Prostate gland (tissue), 2 donors: ENCODE measurements around the gene ISG15. TPM values are rescaled to one million over a fixed set of nuclear protein-coding genes. Genes with fewer than 3 reads are reported as not detected.

Experiments used
- DNase-seq: peaks from one replicate; pipeline ENCODE4 v3.0.0-alpha.2; 2019; ENCODE audit warnings: low spot score
- H3K27ac ChIP-seq, 2 donors: fragments of 200-600 bp; sonication (generic); 2 replicates each; pipeline ENCODE4 v1.5.1; 2017 to 2019
- H3K27me3 ChIP-seq: fragments of 200-600 bp; sonication (generic); replicated peaks from 2 replicates; pipeline ENCODE4 v1.5.1; 2019; ENCODE audit not compliant: insufficient read depth
- H3K36me3 ChIP-seq, 2 donors: fragments of 200-600 bp; sonication (generic); 1 replicate in 1 of 2; 2 replicates in 1 of 2; pipeline versions ENCODE4 v1.5.1 to v1.8.1; 2017 to 2019
- H3K4me1 ChIP-seq: fragments of 200-600 bp; sonication (generic); replicated peaks from 2 replicates; pipeline ENCODE4 v1.5.1; 2019
- H3K4me3 ChIP-seq, 2 donors: fragments of 200-600 bp; sonication (generic); 2 replicates each; pipeline ENCODE4 v1.5.1; 2017 to 2019
- H3K9me3 ChIP-seq: fragments of 200-600 bp; sonication (generic); 2 replicates; pipeline ENCODE4 v1.5.1; 2017
- POLR2A ChIP-seq: fragments of 450-650 bp; IDR thresholded peaks from one replicate; pipeline ENCODE4 v1.6.1; 2016; ENCODE audit warnings: antibody characterized with exemption, mild to moderate bottlenecking
- POLR2AphosphoS5 ChIP-seq: sonication (generic); formaldehyde crosslinking; IDR thresholded peaks from one replicate; pipeline ENCODE4 v1.6.1; 2017; ENCODE audit warnings: antibody characterized with exemption
- WGBS: methylation state at CpG from one replicate; pipeline ENCODE4 v1.1.5; 2018; 5-methylcytosine and 5-hydroxymethylcytosine counted together
- intact Hi-C: fragments of 100-400 bp; cut with DNase I; formaldehyde crosslinking; loops from one replicate; pipeline ENCODE4 v1.14.2; 2022
- total RNA-seq, 2 donors: library from RNA; depleted of rRNA; stranded (reverse); fragments of >200 nt; gene quantifications; one replicate each; pipeline ENCODE4 v1.1.0, GENCODE V29; 2016
- TF ChIP-seq, protein P1 (sequence below), 4 experiments: fragments of 200-600 bp in 2 of 4; fragments of 450-650 bp in 2 of 4; sonication (generic) in 2 of 4; IDR thresholded peaks; 1 replicate in 3 of 4; 2 replicates in 1 of 4; pipeline ENCODE4 v1.5.1; 2016 to 2019; ENCODE audit warnings: antibody characterized with exemption in 4 of 4, mild to moderate bottlenecking in 2 of 4, moderate library complexity in 2 of 4

Gene ISG15
- total RNA-seq, 2 donors from 2014 or later, result 22.3 to 27.2 TPM

DNA sequence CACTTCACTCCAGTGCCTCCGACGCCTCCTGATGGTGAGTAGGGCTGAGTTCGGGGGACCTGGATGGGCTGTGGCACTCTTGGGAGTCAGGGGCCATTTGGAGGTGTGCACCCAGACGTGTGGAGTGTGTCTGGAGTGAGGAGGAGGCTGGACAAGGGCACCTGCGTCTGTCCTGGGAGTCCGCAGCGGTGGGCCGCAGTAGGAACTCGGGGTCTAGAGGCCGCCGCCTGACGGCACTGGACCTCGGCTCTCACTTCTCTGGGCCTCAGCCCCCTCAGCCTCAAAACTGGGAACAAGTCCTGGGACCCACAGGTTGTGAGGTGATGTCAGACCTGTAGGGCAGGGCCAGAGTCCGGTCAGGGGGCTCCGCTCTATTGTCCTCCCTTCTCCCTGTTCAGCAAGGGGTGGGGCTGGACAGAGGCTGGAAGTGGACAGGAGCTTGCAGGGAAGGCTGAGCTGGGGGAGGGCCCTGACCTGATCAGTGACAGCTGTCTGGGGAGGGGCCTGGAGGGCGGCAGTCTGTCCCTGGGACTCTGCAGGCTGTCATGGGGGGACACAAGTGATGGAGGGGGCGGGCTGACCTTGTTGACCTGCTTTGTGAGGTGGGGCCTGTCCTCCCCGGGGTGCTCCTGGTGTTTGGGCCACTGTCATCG lies 22.1 kb downstream of the ISG15 start:
- intact Hi-C loops, result no loop called here
- WGBS, result 92% methylated on average over 19 of the region's 19 CpGs
- Histone ChIP-seq H3K27ac (no peak overlapping the region), H3K27me3 (no peaks in the 10 kb centered on the region), H3K4me1 (peaks cover 13% of the 10 kb centered on the region), H3K36me3 (no peaks in the 10 kb centered on the region), H3K9me3 (no peaks in the 10 kb centered on the region), H3K4me3 (no peak overlapping the region)
- TF ChIP-seq, protein P1, sequence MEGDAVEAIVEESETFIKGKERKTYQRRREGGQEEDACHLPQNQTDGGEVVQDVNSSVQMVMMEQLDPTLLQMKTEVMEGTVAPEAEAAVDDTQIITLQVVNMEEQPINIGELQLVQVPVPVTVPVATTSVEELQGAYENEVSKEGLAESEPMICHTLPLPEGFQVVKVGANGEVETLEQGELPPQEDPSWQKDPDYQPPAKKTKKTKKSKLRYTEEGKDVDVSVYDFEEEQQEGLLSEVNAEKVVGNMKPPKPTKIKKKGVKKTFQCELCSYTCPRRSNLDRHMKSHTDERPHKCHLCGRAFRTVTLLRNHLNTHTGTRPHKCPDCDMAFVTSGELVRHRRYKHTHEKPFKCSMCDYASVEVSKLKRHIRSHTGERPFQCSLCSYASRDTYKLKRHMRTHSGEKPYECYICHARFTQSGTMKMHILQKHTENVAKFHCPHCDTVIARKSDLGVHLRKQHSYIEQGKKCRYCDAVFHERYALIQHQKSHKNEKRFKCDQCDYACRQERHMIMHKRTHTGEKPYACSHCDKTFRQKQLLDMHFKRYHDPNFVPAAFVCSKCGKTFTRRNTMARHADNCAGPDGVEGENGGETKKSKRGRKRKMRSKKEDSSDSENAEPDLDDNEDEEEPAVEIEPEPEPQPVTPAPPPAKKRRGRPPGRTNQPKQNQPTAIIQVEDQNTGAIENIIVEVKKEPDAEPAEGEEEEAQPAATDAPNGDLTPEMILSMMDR (IDR thresholded peaks at IDR 0.05), result no peak
- TF ChIP-seq POLR2A, result no peak
- TF ChIP-seq POLR2AphosphoS5, result no peak
- no peak for DNase-seq

DNA sequence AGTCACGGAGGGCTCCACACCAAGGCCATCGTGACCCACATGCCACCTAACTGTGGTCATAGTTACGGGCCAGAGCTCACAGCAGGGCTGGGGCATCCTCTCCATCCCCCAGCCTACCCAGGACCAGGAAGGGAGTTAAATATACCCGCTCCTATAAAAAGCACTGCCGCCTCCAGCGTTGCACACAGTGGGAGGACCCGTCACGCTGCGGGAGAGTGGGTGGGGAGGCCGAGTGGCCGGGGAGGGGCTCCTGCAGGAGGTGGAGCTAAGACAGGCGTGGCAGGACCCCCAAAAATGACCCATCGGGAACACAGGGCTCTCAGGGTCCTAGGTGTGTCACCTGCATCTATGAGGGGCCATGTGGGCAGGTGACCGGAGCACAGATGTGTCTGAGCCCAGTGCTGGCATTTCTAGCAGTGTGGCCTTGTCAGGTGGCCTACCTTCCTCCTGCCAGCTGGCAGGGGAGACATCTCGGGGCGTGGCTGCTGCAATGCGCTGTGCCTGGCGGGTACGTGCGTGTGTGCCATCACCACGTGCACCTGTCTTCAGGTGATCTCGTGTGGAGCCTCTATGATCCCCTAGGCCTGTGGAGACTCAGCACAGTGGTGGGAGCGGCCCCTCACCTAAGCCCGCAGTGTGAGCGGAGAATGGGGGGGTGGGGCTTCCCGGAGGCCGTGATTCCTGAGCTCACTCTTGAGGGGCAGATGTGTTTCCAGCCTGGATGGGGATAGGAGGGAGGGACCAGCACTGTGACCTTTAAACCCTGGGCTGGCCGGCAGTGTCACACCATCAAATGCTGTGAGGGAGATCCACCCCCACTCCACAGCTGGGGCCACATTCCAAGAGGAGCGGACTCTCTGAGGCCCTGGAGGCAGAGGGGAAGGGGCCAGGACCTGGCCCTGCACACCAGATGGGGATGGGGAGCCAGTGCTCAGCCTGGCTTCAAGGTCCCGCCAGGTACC lies 24.4 kb downstream of the ISG15 start:
- TF ChIP-seq POLR2A (no peak), POLR2AphosphoS5 (no peak)
- TF ChIP-seq, protein P1 (IDR thresholded peaks at IDR 0.05), result no peak
- H3K27me3 ChIP-seq, result no peaks in the 10 kb centered on the region

DNA sequence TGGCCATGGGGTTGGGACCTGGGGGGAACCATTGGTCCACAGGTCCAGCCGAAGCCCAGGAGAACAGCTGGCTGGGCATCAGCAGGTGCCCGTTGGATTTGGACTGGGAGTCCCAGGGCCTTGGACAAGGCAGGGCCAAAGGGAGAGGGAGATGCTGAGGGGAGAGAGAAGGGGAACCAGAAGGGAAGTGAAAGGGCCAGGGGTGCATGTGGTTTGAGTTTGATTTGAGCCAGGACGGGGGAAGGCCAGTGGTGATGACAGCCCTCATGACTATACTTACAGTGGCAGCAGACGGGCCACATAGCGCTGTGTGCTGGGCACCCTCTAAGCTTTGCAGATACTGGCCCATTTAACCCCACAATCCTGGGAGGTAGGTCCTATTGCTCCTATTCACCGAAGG lies 25.4 kb downstream of the ISG15 start:
- Histone ChIP-seq H3K27me3 (no peaks in the 10 kb centered on the region), H3K9me3 (no peaks in the 10 kb centered on the region), H3K36me3 (no peaks in the 10 kb centered on the region), H3K4me3 (no peak overlapping the region), H3K4me1 (peaks cover 13% of the 10 kb centered on the region), H3K27ac (no peak overlapping the region)
- TF ChIP-seq POLR2AphosphoS5, result no peak
- no peak for TF ChIP-seq POLR2A
- TF ChIP-seq, protein P1 (IDR thresholded peaks at IDR 0.05), result no peak
- intact Hi-C loops, result no loop called here
- 86% methylated on average over 6 of the region's 6 CpGs for WGBS
- no peak for DNase-seq

More for the DNA sequence above, 24.4 kb downstream of the ISG15 start:
- Histone ChIP-seq H3K4me1 (peaks cover 13% of the 10 kb centered on the region), H3K9me3 (no peaks in the 10 kb centered on the region), H3K27ac (no peak overlapping the region), H3K36me3 (no peaks in the 10 kb centered on the region), H3K4me3 (no peak overlapping the region)
- intact Hi-C loops, result no loop called here
- DNase-seq, result no peak
- WGBS, result 79% methylated on average over 30 of the region's 30 CpGs

DNA sequence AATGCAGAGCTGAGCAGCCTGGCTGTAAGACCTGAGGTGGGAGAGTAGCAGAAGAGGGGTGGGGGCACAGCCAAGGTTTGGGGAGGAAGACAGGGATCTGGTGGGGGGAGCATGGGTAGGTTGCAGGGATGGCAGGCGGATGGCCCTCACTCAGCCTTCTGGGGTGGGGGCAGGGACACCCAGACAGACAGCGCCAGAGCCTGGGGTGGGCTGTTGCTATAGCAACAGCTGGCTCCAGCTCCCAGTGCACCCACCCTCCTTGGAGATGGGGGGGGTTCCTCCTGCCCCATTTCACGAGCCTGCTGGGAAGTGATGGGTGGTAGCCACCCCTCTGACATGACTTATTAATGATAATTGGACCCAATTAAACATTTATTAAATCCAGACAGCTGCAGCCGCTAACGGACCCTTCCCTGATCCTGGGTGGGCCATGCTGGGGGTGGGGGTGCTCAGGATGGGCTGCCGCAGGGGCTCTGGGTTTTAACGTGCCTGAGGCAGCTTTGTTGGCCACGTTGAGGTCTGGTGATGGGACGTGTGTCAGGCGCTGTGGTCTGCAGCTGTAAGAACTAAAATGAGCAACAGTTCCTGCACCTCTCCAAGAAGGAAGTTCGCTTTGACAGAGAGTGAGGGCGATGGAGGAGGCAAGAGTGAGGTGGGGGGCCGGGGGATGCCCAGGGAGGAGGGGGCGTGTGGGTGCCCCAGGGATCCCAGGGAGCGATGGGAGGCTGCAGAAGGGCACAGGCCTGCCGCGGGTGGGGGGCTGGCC lies 26.0 kb downstream of the ISG15 start:
- Histone ChIP-seq H3K4me3 (no peak overlapping the region), H3K27ac (no peak overlapping the region), H3K4me1 (peaks cover 7% of the 10 kb centered on the region), H3K36me3 (no peaks in the 10 kb centered on the region), H3K27me3 (no peaks in the 10 kb centered on the region), H3K9me3 (no peaks in the 10 kb centered on the region)
- intact Hi-C loops, result no loop called here
- TF ChIP-seq POLR2AphosphoS5 (no peak), POLR2A (no peak)
- TF ChIP-seq, protein P1 (IDR thresholded peaks at IDR 0.05), result no peak
- WGBS, result 68% methylated on average over 17 of the region's 17 CpGs
- DNase-seq, result no peak
